Measurements from ENCODE around the gene WDR6.
A peak's percentile ranks its signal among the peaks of the same experiment; 100 is the strongest.
"Not testable (repeated sequence)": the region's sequence is repeated elsewhere in the genome, so short reads cannot be mapped to it uniquely, and the experiment has no call there.

The WDR6 gene

GRCh38 chr3:48999085-48999858 lies 7.9 kb upstream of the WDR6 start:
- no peak for DNase-seq
- TF ChIP-seq GATA1 (IDR thresholded peaks at IDR 0.05; ENCODE audit: low read depth, low read length) (no peak), POLR2A (IDR thresholded peaks at IDR 0.05; ENCODE audit: low read length) (no peak)

- TF ChIP-seq GATA1 (IDR thresholded peaks at IDR 0.05; ENCODE audit: low read depth, low read length) = no peak
- no peak for TF ChIP-seq POLR2A (IDR thresholded peaks at IDR 0.05; ENCODE audit: low read length)
- no peak for DNase-seq
These were observed 6.0 kb upstream of the WDR6 start for GRCh38 chr3:49001155-49001554.

GRCh38 chr3:49004352-49005302 lies 2.6 kb upstream of the WDR6 start:
- DNase-seq = peak; percentile 80 to 90
- TF ChIP-seq GATA1 (IDR thresholded peaks at IDR 0.05; ENCODE audit: low read depth, low read length) = no peak
- TF ChIP-seq POLR2A (IDR thresholded peaks at IDR 0.05; ENCODE audit: low read length) = peak; percentile 43

GRCh38 chr3:49005303-49005680 lies 1.9 kb upstream of the WDR6 start:
- TF ChIP-seq GATA1 (IDR thresholded peaks at IDR 0.05; ENCODE audit: low read depth, low read length) (no peak), POLR2A (IDR thresholded peaks at IDR 0.05; ENCODE audit: low read length) (no peak)
- no peak for DNase-seq

- TF ChIP-seq POLR2A (IDR thresholded peaks at IDR 0.05; ENCODE audit: low read length) (no peak), GATA1 (IDR thresholded peaks at IDR 0.05; ENCODE audit: low read depth, low read length) (no peak)
- DNase-seq = no peak
These were observed 1.2 kb upstream of the WDR6 start for GRCh38 chr3:49005998-49006397.

- peak; percentile 71 to 78 for DNase-seq
- TF ChIP-seq POLR2A (IDR thresholded peaks at IDR 0.05; ENCODE audit: low read length) (no peak), GATA1 (IDR thresholded peaks at IDR 0.05; ENCODE audit: low read depth, low read length) (no peak)
These were observed 653 bp upstream of the WDR6 start for GRCh38 chr3:49006408-49007067.

- no peak for TF ChIP-seq POLR2A (IDR thresholded peaks at IDR 0.05; ENCODE audit: low read length)
- TF ChIP-seq GATA1 (IDR thresholded peaks at IDR 0.05; ENCODE audit: low read depth, low read length) = no peak
- peak; percentile 94 to 97 for DNase-seq
These were observed 759 bp downstream of the WDR6 start for GRCh38 chr3:49007771-49008528.

- not testable (repeated sequence) for DNase-seq
These were observed 1.4 kb downstream of the WDR6 start for GRCh38 chr3:49008627-49009026.

GRCh38 chr3:49009396-49009795 lies 2.2 kb downstream of the WDR6 start:
- no peak for DNase-seq
- TF ChIP-seq POLR2A (IDR thresholded peaks at IDR 0.05; ENCODE audit: low read length) (no peak), GATA1 (IDR thresholded peaks at IDR 0.05; ENCODE audit: low read depth, low read length) (no peak)

GRCh38 chr3:49012441-49013017 lies 5.3 kb downstream of the WDR6 start:
- DNase-seq = no peak
- TF ChIP-seq GATA1 (IDR thresholded peaks at IDR 0.05; ENCODE audit: low read depth, low read length) (no peak), POLR2A (IDR thresholded peaks at IDR 0.05; ENCODE audit: low read length) (no peak)

GRCh38 chr3:49013113-49013737 lies 6.0 kb downstream of the WDR6 start:
- DNase-seq = no peak
- TF ChIP-seq GATA1 (IDR thresholded peaks at IDR 0.05; ENCODE audit: low read depth, low read length) (no peak), POLR2A (IDR thresholded peaks at IDR 0.05; ENCODE audit: low read length) (no peak)

- peak; percentile 61 to 71 for DNase-seq
- TF ChIP-seq POLR2A (IDR thresholded peaks at IDR 0.05; ENCODE audit: low read length) (peak; percentile 14), GATA1 (IDR thresholded peaks at IDR 0.05; ENCODE audit: low read depth, low read length) (no peak)
These were observed 6.8 kb downstream of the WDR6 start for GRCh38 chr3:49013738-49014660.
